Panc1 (cell line): ENCODE measurements around the gene TEX12. TPM values are rescaled to one million over a fixed set of nuclear protein-coding genes. Genes with fewer than 3 reads are reported as not detected.

Source experiments
- total RNA-seq: library from RNA; stranded (reverse); gene quantifications from one replicate; pipeline ENCODE4 v1.2.1, GENCODE V29; 2021; ENCODE audit not compliant: unreplicated experiment

Gene TEX12
- total RNA-seq, 1 experiment from 2014 or later, result 0.23 TPM

Other genes starting within 250 kb of the TEX12 start
- gene C11orf52, start 248.5 kb upstream of the TEX12 start, total RNA-seq, result not detected
- 11.7 TPM for gene DIXDC1, start 230.0 kb upstream of the TEX12 start, total RNA-seq
- gene DLAT, start 142.0 kb upstream of the TEX12 start, total RNA-seq, result 75.9 TPM
- 3.0 TPM for gene PIH1D2, start 93.4 kb upstream of the TEX12 start, total RNA-seq
- gene NKAPD1, start 93.1 kb upstream of the TEX12 start, total RNA-seq, result 19.7 TPM
- gene TIMM8B, start 80.6 kb upstream of the TEX12 start, total RNA-seq, result 87.3 TPM
- 166 TPM for gene SDHD, start 80.5 kb upstream of the TEX12 start, total RNA-seq
- 22.5 TPM for gene IL18, start 3.3 kb upstream of the TEX12 start, total RNA-seq
- 2.5 TPM for gene BCO2, start 8.1 kb downstream of the TEX12 start, total RNA-seq
- 64.2 TPM for gene PTS, start 59.1 kb downstream of the TEX12 start, total RNA-seq
- gene PLET1, start 93.5 kb downstream of the TEX12 start, total RNA-seq, result not detected